ENCODE results near the gene ST8SIA1.

GRCh38 chr12:22374508-22374907 lies 40.0 kb upstream of the ST8SIA1 start:
- TF ChIP-seq, protein P1, sequence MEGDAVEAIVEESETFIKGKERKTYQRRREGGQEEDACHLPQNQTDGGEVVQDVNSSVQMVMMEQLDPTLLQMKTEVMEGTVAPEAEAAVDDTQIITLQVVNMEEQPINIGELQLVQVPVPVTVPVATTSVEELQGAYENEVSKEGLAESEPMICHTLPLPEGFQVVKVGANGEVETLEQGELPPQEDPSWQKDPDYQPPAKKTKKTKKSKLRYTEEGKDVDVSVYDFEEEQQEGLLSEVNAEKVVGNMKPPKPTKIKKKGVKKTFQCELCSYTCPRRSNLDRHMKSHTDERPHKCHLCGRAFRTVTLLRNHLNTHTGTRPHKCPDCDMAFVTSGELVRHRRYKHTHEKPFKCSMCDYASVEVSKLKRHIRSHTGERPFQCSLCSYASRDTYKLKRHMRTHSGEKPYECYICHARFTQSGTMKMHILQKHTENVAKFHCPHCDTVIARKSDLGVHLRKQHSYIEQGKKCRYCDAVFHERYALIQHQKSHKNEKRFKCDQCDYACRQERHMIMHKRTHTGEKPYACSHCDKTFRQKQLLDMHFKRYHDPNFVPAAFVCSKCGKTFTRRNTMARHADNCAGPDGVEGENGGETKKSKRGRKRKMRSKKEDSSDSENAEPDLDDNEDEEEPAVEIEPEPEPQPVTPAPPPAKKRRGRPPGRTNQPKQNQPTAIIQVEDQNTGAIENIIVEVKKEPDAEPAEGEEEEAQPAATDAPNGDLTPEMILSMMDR (conservative IDR thresholded peaks at IDR 0.05; ENCODE audit: low read length), result no peak
- no peak for TF ChIP-seq EZH2phosphoT487 (IDR thresholded peaks at IDR 0.05; ENCODE audit: borderline replicate concordance, low read depth, low read length)
